GM23248 (cell line): Measurements from ENCODE around the gene SLC6A12. TPM values are rescaled to one million over a fixed set of nuclear protein-coding genes. Genes with fewer than 3 reads are reported as not detected.

Experiments used
- DNase-seq: peaks from one replicate; pipeline ENCODE4 v3.0.0-alpha.2; 2015
- H2AFZ ChIP-seq: fragments of 200-600 bp; sonication (generic); 2 replicates; pipeline ENCODE4 v1.6.1; 2016; ENCODE audit warnings: antibody characterized with exemption
- H3F3A ChIP-seq: fragments of 200-600 bp; sonication (generic); 2 replicates; pipeline ENCODE4 v1.6.1; 2016; ENCODE audit warnings: mild to moderate bottlenecking, antibody characterized with exemption, mixed run types; ENCODE audit not compliant: insufficient read depth
- H3K27ac ChIP-seq: fragments of 200-600 bp; sonication (generic); 2 replicates; pipeline ENCODE4 v1.5.1; 2016; ENCODE audit warnings: mild to moderate bottlenecking
- H3K27me3 ChIP-seq: fragments of 200-600 bp; sonication (generic); replicated peaks from 2 replicates; pipeline ENCODE4 v1.6.1; 2016; ENCODE audit warnings: mild to moderate bottlenecking; ENCODE audit not compliant: insufficient read depth
- H3K36me3 ChIP-seq: fragments of 200-600 bp; sonication (generic); 2 replicates; pipeline ENCODE4 v1.6.1; 2016; ENCODE audit warnings: low read depth, mild to moderate bottlenecking
- H3K4me1 ChIP-seq: fragments of 200-600 bp; sonication (generic); 2 replicates; pipeline ENCODE4 v1.6.1; 2016; ENCODE audit warnings: mild to moderate bottlenecking; ENCODE audit not compliant: insufficient read depth
- H3K4me2 ChIP-seq: fragments of 200-600 bp; sonication (generic); one replicate; pipeline ENCODE4 v1.6.1; 2016; ENCODE audit warnings: mild to moderate bottlenecking; ENCODE audit not compliant: unreplicated experiment
- H3K4me3 ChIP-seq: fragments of 200-600 bp; sonication (generic); 2 replicates; pipeline ENCODE4 v1.5.1; 2016; ENCODE audit warnings: mild to moderate bottlenecking
- H3K79me2 ChIP-seq: fragments of 200-600 bp; sonication (generic); 2 replicates; pipeline ENCODE4 v1.6.1; 2016; ENCODE audit warnings: mild to moderate bottlenecking; ENCODE audit not compliant: insufficient read depth
- H3K9ac ChIP-seq: fragments of 200-600 bp; sonication (generic); 2 replicates; pipeline ENCODE4 v1.6.1; 2016; ENCODE audit warnings: mild to moderate bottlenecking
- H3K9me2 ChIP-seq: fragments of 200-600 bp; sonication (generic); 2 replicates; pipeline ENCODE4 v1.6.1; 2016; ENCODE audit warnings: mixed run types, mild to moderate bottlenecking, moderate library complexity; ENCODE audit not compliant: insufficient read depth
- H3K9me3 ChIP-seq: fragments of 200-600 bp; sonication (generic); one replicate; pipeline ENCODE4 v1.6.1; 2017; ENCODE audit warnings: low read depth
- H4K20me1 ChIP-seq: fragments of 200-600 bp; sonication (generic); 2 replicates; pipeline ENCODE4 v1.6.0; 2016; ENCODE audit not compliant: insufficient read depth
- EZH2 ChIP-seq: fragments of 200-600 bp; sonication (generic); IDR thresholded peaks from 2 replicates; pipeline ENCODE4 v1.6.1; 2018; ENCODE audit warnings: antibody characterized with exemption, mild to moderate bottlenecking; ENCODE audit not compliant: insufficient read depth, poor library complexity, severe bottlenecking
- EZH2phosphoT487 ChIP-seq: fragments of 200-600 bp; sonication (generic); IDR thresholded peaks from 2 replicates; pipeline ENCODE4 v1.6.1; 2018; ENCODE audit warnings: antibody characterized with exemption, moderate library complexity, mild to moderate bottlenecking, low read depth; ENCODE audit not compliant: insufficient read depth
- whole genome bisulfite sequencing, 2 experiments: methylation state at CpG; one replicate each; pipeline ENCODE4 v1.1.6; 2015 to 2017; ENCODE audit warnings: low lambda C conversion rate in 2 of 2, low coverage in 1 of 2; ENCODE audit errors: missing lambda C conversion rate in 2 of 2; 5-methylcytosine and 5-hydroxymethylcytosine counted together
- in situ Hi-C: fragments of 300-500 bp; cut with MboI; formaldehyde crosslinking; loops from 2 replicates; pipeline ENCODE4 v1.15.0; 2020
- polyA plus RNA-seq: library from polyadenylated mRNA; unstranded; fragments of >200 nt; fragmentation: Nextera tagmentation; extraction: Ambion mirVana; gene quantifications from 2 replicates; pipeline ENCODE4 v1.2.1, GENCODE V29; 2016
- total RNA-seq: library from RNA; depleted of rRNA; stranded (reverse); fragments of >200 nt; shearing (Covaris generic); gene quantifications from 2 replicates; pipeline ENCODE4 v1.2.3, GENCODE V29; 2014

Gene SLC6A12
- total and polyA plus RNA-seq, 2 experiments from 2014 or later: not detected

- no peaks in the 10 kb centered on the region for H3K9me2 ChIP-seq
- H3F3A ChIP-seq: no peaks in the 10 kb centered on the region
- no peaks in the 10 kb centered on the region for H4K20me1 ChIP-seq
- H3K4me2 ChIP-seq: no peak overlapping the region
- peak; percentile 19 for DNase-seq
- no peak overlapping the region for H2AFZ ChIP-seq
- no peak overlapping the region for H3K9ac ChIP-seq
- no peaks in the 10 kb centered on the region for H3K36me3 ChIP-seq
- no peak overlapping the region for H3K4me3 ChIP-seq
- H3K27ac ChIP-seq: no peak overlapping the region
- no peaks in the 10 kb centered on the region for H3K9me3 ChIP-seq
- WGBS, 2 experiments: 37 to 42% methylated on average over 9 to 10 of the region's 10 CpGs
- in situ Hi-C loops: no loop called here
- H3K27me3 ChIP-seq: peaks cover 9% of the 10 kb centered on the region; the same call in 1 of the 2 replicates
- no peaks in the 10 kb centered on the region for H3K79me2 ChIP-seq
- H3K4me1 ChIP-seq: peaks cover 6% of the 10 kb centered on the region
- no peak for TF ChIP-seq EZH2
- TF ChIP-seq EZH2phosphoT487: no peak
Measured at GRCh38 chr12:175250-175649, 38.7 kb downstream of the SLC6A12 start.

DNA sequence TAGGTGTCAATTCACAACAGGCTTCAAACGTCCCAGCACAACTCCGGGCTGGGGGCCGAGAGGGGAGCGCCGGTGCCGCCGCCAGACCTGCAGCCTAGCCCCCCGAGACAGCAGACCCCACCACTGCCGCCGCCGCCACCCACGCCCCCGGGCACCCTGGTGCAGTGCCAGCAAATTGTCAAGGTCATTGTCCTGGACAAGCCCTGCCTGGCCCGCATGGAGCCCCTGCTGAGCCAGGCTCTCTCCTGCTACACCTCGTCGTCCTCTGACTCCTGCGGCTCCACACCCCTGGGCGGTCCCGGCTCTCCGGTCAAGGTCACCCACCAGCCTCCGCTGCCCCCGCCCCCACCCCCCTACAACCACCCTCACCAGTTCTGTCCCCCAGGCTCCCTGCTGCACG lies 39.4 kb downstream of the SLC6A12 start:
- TF ChIP-seq EZH2phosphoT487 (no peak), EZH2 (no peak)
- H4K20me1 ChIP-seq: no peaks in the 10 kb centered on the region
- H3K27me3 ChIP-seq: peaks cover 9% of the 10 kb centered on the region; the same call in 1 of the 2 replicates
- H3K27ac ChIP-seq: no peak overlapping the region
- H3K9ac ChIP-seq: no peak overlapping the region
- H3K4me2 ChIP-seq: no peak overlapping the region
- in situ Hi-C loops: no loop called here
- H3K9me3 ChIP-seq: no peaks in the 10 kb centered on the region
- no peak overlapping the region for H2AFZ ChIP-seq
- H3F3A ChIP-seq: no peaks in the 10 kb centered on the region
- H3K9me2 ChIP-seq: no peaks in the 10 kb centered on the region
- H3K4me1 ChIP-seq: peaks cover 6% of the 10 kb centered on the region
- 74 to 77% methylated on average over 16 to 23 of the region's 23 CpGs for WGBS, 2 experiments
- H3K36me3 ChIP-seq: no peaks in the 10 kb centered on the region
- H3K4me3 ChIP-seq: no peak overlapping the region
- H3K79me2 ChIP-seq: no peaks in the 10 kb centered on the region
- DNase-seq: no peak

- H3F3A ChIP-seq: no peaks in the 10 kb centered on the region
- H3K9me3 ChIP-seq: no peaks in the 10 kb centered on the region
- no peaks in the 10 kb centered on the region for H3K36me3 ChIP-seq
- DNase-seq: no peak
- no peak overlapping the region for H3K9ac ChIP-seq
- H4K20me1 ChIP-seq: no peaks in the 10 kb centered on the region
- H3K9me2 ChIP-seq: no peaks in the 10 kb centered on the region
- no peak for TF ChIP-seq EZH2phosphoT487
- TF ChIP-seq EZH2: no peak
- H2AFZ ChIP-seq: no peak overlapping the region
- in situ Hi-C loops: no loop called here
- no peaks in the 10 kb centered on the region for H3K79me2 ChIP-seq
- 53 to 60% methylated on average over 6 of the region's 6 CpGs for WGBS, 2 experiments
- H3K4me1 ChIP-seq: peaks cover 6% of the 10 kb centered on the region
- H3K4me3 ChIP-seq: no peak overlapping the region
- H3K27me3 ChIP-seq: peaks cover 13% of the 10 kb centered on the region
- H3K4me2 ChIP-seq: no peak overlapping the region
- H3K27ac ChIP-seq: no peak overlapping the region
Measured at GRCh38 chr12:174124-174523, 39.8 kb downstream of the SLC6A12 start.

GRCh38 chr12:172732-173161 lies 41.2 kb downstream of the SLC6A12 start:
- no peak overlapping the region for H3K9ac ChIP-seq
- H3K27ac ChIP-seq: no peak overlapping the region
- no peaks in the 10 kb centered on the region for H4K20me1 ChIP-seq
- no peak for DNase-seq
- H3K4me1 ChIP-seq: peaks cover 6% of the 10 kb centered on the region
- no peaks in the 10 kb centered on the region for H3K9me2 ChIP-seq
- no peak for TF ChIP-seq EZH2
- TF ChIP-seq EZH2phosphoT487: no peak
- peaks cover 13% of the 10 kb centered on the region for H3K27me3 ChIP-seq
- H2AFZ ChIP-seq: no peak overlapping the region
- WGBS, 2 experiments: 78 to 89% methylated on average over 5 to 15 of the region's 15 CpGs
- H3K36me3 ChIP-seq: no peaks in the 10 kb centered on the region
- in situ Hi-C loops: no loop called here
- no peak overlapping the region for H3K4me2 ChIP-seq
- H3F3A ChIP-seq: no peaks in the 10 kb centered on the region
- H3K79me2 ChIP-seq: no peaks in the 10 kb centered on the region
- H3K4me3 ChIP-seq: no peak overlapping the region
- H3K9me3 ChIP-seq: no peaks in the 10 kb centered on the region
